ENCODE measurements around the gene SIRT2. TPM values are rescaled to one million over a fixed set of nuclear protein-coding genes. Genes with fewer than 3 reads are reported as not detected.
"Not testable (repeated sequence)": the region's sequence is repeated elsewhere in the genome, so short reads cannot be mapped to it uniquely, and the experiment has no call there.

SIRT2 gene
- 100 to 1,000 TPM in 5 of 10 donors, 10 to 100 TPM in 5; 80.9 to 129 (median 97.4) TPM for polyA plus RNA-seq (ENCODE audit: insufficient read length in 10 of 10)
- long read RNA-seq, donor 1, transcript SIRT2-204 (15 exons, 2,062 nt): major isoform, 9 of 15 reads
- long read RNA-seq, donor 1, partial matches to known transcripts: 0 of 15 reads
- long read RNA-seq, donor 1, other reads (novel, unspliced or antisense): 0 of 15 reads
- long read RNA-seq, donor 2, transcript SIRT2-204 (15 exons, 2,062 nt): major isoform, 14 of 21 reads
- long read RNA-seq, donor 2, transcript SIRT2-201 (16 exons, 2,070 nt): minor isoform, 5 of 21 reads
- long read RNA-seq, donor 2, partial matches to known transcripts: 0 of 21 reads
- long read RNA-seq, donor 2, other reads (novel, unspliced or antisense): 0 of 21 reads
- long read RNA-seq, donor 3, partial matches to known transcripts: 0 of 1 reads
- long read RNA-seq, donor 3, other reads (novel, unspliced or antisense): 0 of 1 reads
- long read RNA-seq, donor 4, transcript SIRT2-204 (15 exons, 2,062 nt): major isoform, 5 of 12 reads
- long read RNA-seq, donor 4, partial matches to known transcripts: 0 of 12 reads
- long read RNA-seq, donor 4, other reads (novel, unspliced or antisense): 0 of 12 reads
- long read RNA-seq, donor 5, transcript SIRT2-204 (15 exons, 2,062 nt): major isoform, 14 of 25 reads
- long read RNA-seq, donor 5, transcript SIRT2-201 (16 exons, 2,070 nt): minor isoform, 7 of 25 reads
- long read RNA-seq, donor 5, partial matches to known transcripts: 0 of 25 reads
- long read RNA-seq, donor 5, other reads (novel, unspliced or antisense): 0 of 25 reads
- long read RNA-seq, donor 6, transcript SIRT2-201 (16 exons, 2,070 nt): minor isoform, 5 of 25 reads
- long read RNA-seq, donor 6, transcript SIRT2-204 (15 exons, 2,062 nt): major isoform, 17 of 25 reads
- long read RNA-seq, donor 6, partial matches to known transcripts: 0 of 25 reads
- long read RNA-seq, donor 6, other reads (novel, unspliced or antisense): 0 of 25 reads
- long read RNA-seq, donor 7, transcript SIRT2-204 (15 exons, 2,062 nt): major isoform, 11 of 15 reads
- long read RNA-seq, donor 7, partial matches to known transcripts: 0 of 15 reads
- long read RNA-seq, donor 7, other reads (novel, unspliced or antisense): 0 of 15 reads
- long read RNA-seq, donor 8, transcript SIRT2-201 (16 exons, 2,070 nt): minor isoform, 5 of 14 reads
- long read RNA-seq, donor 8, transcript SIRT2-204 (15 exons, 2,062 nt): major isoform, 7 of 14 reads
- long read RNA-seq, donor 8, partial matches to known transcripts: 0 of 14 reads
- long read RNA-seq, donor 8, other reads (novel, unspliced or antisense): 0 of 14 reads
- long read RNA-seq, donor 9, partial matches to known transcripts: 0 of 3 reads
- long read RNA-seq, donor 9, other reads (novel, unspliced or antisense): 0 of 3 reads

GRCh38 chr19:38899447-38900201 is at the start of gene SIRT2, which contains the start of gene NFKBIB:
SIRT2 (minus strand) TSS chr19:38899618; CDS start chr19:38899521, 97 bp downstream.
NFKBIB (plus strand) TSS chr19:38899969; CDS start chr19:38900033, 64 bp downstream.
- DNase-seq: peak; percentile 100

- DNase-seq: no peak
Observed at GRCh38 chr19:38946229-38947010, 47.0 kb upstream of the SIRT2 start.

GRCh38 chr19:38945562-38946228 is 46.3 kb upstream of the SIRT2 start:
- DNase-seq: no peak

GRCh38 chr19:38944981-38945506 is 45.6 kb upstream of the SIRT2 start:
- no peak for DNase-seq

GRCh38 chr19:38942471-38943181 is 43.2 kb upstream of the SIRT2 start:
- no peak for DNase-seq

- no peak for DNase-seq
Observed at GRCh38 chr19:38941979-38942378, 42.6 kb upstream of the SIRT2 start.

- DNase-seq: not testable (repeated sequence)
Observed at GRCh38 chr19:38941466-38941865, 42.0 kb upstream of the SIRT2 start.

- DNase-seq: no peak
Observed at GRCh38 chr19:38939957-38940356, 40.5 kb upstream of the SIRT2 start.

GRCh38 chr19:38933544-38933943 is 34.1 kb upstream of the SIRT2 start:
- no peak for DNase-seq

- no peak for DNase-seq
Observed at GRCh38 chr19:38932425-38933179, 33.2 kb upstream of the SIRT2 start.

GRCh38 chr19:38931521-38931793 is 32.0 kb upstream of the SIRT2 start:
- no peak for DNase-seq

GRCh38 chr19:38930776-38931520 is 31.5 kb upstream of the SIRT2 start, which contains the start of gene MRPS12:
MRPS12 (plus strand) TSS chr19:38930944; CDS start chr19:38931295, 351 bp downstream.
- DNase-seq: peak; percentile 99 to 100 (median 99)

GRCh38 chr19:38929929-38930775 is 30.7 kb upstream of the SIRT2 start, which contains the start of gene SARS2:
SARS2 (minus strand) TSS chr19:38930763; CDS start chr19:38930736, 27 bp downstream.
- DNase-seq: peak; percentile 92 to 98 (median 96)

GRCh38 chr19:38928391-38929001 is 29.1 kb upstream of the SIRT2 start:
- no peak for DNase-seq

- no peak for DNase-seq
Observed at GRCh38 chr19:38924388-38924787, 25.0 kb upstream of the SIRT2 start.
